ENCODE results near the gene CYTH1.

CYTH1 gene

GRCh38 chr17:78795861-78796516 lies 13.9 kb upstream of the CYTH1 start:
- TF ChIP-seq ZBTB7A (IDR thresholded peaks at IDR 0.05; ENCODE audit: low read depth) (no peak), EP300 (IDR thresholded peaks at IDR 0.05; ENCODE audit: borderline replicate concordance) (no peak), CEBPB (IDR thresholded peaks at IDR 0.05) (no peak), NFIC (IDR thresholded peaks at IDR 0.05) (no peak), TEAD4 (IDR thresholded peaks at IDR 0.05) (no peak), MAX (IDR thresholded peaks at IDR 0.05) (no peak), EGR1 (IDR thresholded peaks at IDR 0.05) (no peak), CREB1 (IDR thresholded peaks at IDR 0.05; ENCODE audit: low read depth) (no peak), YY1 (IDR thresholded peaks at IDR 0.05; ENCODE audit: low read depth) (no peak), TCF12 (IDR thresholded peaks at IDR 0.05; ENCODE audit: low read depth) (no peak), FOXM1 (IDR thresholded peaks at IDR 0.05; ENCODE audit: borderline replicate concordance, low read depth) (no peak), TAF1 (IDR thresholded peaks at IDR 0.05; ENCODE audit: low read depth) (no peak), USF1 (IDR thresholded peaks at IDR 0.05) (no peak), RAD21 (IDR thresholded peaks at IDR 0.05; ENCODE audit: low read depth) (no peak)
- TF ChIP-seq, protein P1, sequence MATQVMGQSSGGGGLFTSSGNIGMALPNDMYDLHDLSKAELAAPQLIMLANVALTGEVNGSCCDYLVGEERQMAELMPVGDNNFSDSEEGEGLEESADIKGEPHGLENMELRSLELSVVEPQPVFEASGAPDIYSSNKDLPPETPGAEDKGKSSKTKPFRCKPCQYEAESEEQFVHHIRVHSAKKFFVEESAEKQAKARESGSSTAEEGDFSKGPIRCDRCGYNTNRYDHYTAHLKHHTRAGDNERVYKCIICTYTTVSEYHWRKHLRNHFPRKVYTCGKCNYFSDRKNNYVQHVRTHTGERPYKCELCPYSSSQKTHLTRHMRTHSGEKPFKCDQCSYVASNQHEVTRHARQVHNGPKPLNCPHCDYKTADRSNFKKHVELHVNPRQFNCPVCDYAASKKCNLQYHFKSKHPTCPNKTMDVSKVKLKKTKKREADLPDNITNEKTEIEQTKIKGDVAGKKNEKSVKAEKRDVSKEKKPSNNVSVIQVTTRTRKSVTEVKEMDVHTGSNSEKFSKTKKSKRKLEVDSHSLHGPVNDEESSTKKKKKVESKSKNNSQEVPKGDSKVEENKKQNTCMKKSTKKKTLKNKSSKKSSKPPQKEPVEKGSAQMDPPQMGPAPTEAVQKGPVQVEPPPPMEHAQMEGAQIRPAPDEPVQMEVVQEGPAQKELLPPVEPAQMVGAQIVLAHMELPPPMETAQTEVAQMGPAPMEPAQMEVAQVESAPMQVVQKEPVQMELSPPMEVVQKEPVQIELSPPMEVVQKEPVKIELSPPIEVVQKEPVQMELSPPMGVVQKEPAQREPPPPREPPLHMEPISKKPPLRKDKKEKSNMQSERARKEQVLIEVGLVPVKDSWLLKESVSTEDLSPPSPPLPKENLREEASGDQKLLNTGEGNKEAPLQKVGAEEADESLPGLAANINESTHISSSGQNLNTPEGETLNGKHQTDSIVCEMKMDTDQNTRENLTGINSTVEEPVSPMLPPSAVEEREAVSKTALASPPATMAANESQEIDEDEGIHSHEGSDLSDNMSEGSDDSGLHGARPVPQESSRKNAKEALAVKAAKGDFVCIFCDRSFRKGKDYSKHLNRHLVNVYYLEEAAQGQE (IDR thresholded peaks at IDR 0.05; ENCODE audit: low read depth), result no peak

GRCh38 chr17:78794864-78795640 lies 13.0 kb upstream of the CYTH1 start:
- TF ChIP-seq YY1 (IDR thresholded peaks at IDR 0.05; ENCODE audit: low read depth) (no peak), MAX (IDR thresholded peaks at IDR 0.05) (no peak), TCF12 (IDR thresholded peaks at IDR 0.05; ENCODE audit: low read depth) (no peak), TEAD4 (IDR thresholded peaks at IDR 0.05) (no peak), TAF1 (IDR thresholded peaks at IDR 0.05; ENCODE audit: low read depth) (no peak), RAD21 (IDR thresholded peaks at IDR 0.05; ENCODE audit: low read depth) (no peak), NFIC (IDR thresholded peaks at IDR 0.05) (no peak), USF1 (IDR thresholded peaks at IDR 0.05) (no peak), EGR1 (IDR thresholded peaks at IDR 0.05) (no peak)
- TF ChIP-seq, protein P1 (IDR thresholded peaks at IDR 0.05; ENCODE audit: low read depth), result no peak

- no peak for TF ChIP-seq CREB1 (IDR thresholded peaks at IDR 0.05; ENCODE audit: low read depth)
- no peak for TF ChIP-seq TCF12 (IDR thresholded peaks at IDR 0.05; ENCODE audit: low read depth)
- TF ChIP-seq MAX (IDR thresholded peaks at IDR 0.05), result no peak
Measured at GRCh38 chr17:78794399-78794798, 12.3 kb upstream of the CYTH1 start.

DNA sequence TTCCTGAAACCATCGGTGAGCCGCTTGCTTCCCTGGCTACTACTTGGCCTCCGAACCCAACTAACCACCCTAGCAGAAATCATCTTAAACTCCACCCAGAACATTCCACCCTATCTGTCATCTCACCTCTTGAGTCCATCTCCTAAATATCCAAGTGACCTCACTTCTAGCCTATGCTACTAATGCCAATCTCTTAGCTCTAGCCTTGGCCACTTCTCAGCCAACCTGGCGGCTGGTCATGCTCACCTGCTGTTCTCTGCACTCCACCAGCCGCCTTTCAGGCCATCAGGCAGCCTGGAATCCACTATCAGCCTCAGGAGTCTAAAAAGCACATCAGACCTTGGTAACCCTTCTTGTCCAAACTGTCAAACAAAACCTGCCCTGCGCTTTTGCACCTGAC lies 11.9 kb upstream of the CYTH1 start:
- TF ChIP-seq MAX (IDR thresholded peaks at IDR 0.05) (no peak), TCF12 (IDR thresholded peaks at IDR 0.05; ENCODE audit: low read depth) (no peak), TAF1 (IDR thresholded peaks at IDR 0.05; ENCODE audit: low read depth) (no peak)

DNA sequence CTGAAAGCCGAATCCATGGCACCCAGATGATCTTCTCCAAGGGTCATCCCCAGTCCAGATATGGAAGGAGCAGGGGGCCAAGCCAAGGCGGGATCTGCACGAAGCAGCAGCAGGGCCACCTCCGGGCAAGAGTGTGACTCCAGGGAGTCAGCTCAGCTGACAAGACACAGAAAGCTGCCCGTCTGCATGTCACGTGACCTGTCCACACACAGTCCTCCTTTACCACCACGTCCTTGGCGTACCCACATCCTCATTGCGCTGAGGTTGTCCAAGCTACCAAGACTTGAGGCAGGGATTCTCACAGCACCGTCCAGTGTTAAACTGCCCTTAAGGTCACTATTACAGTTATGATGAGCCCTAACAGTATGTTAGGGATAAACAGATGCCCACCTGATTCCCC lies 11.3 kb upstream of the CYTH1 start:
- TF ChIP-seq CREB1 (IDR thresholded peaks at IDR 0.05; ENCODE audit: low read depth) (no peak), TEAD4 (IDR thresholded peaks at IDR 0.05) (no peak), ZBTB7A (IDR thresholded peaks at IDR 0.05; ENCODE audit: low read depth) (no peak), YY1 (IDR thresholded peaks at IDR 0.05; ENCODE audit: low read depth) (no peak), MAX (IDR thresholded peaks at IDR 0.05) (no peak), FOXM1 (IDR thresholded peaks at IDR 0.05; ENCODE audit: borderline replicate concordance, low read depth) (no peak)
- TF ChIP-seq, protein P1 (IDR thresholded peaks at IDR 0.05; ENCODE audit: low read depth), result no peak

Data from Ishikawa (cell line).